CD14-positive monocyte (primary cell): Measurements from ENCODE around the gene PRM1. TPM values are rescaled to one million over a fixed set of nuclear protein-coding genes. Genes with fewer than 3 reads are reported as not detected.
A peak's percentile ranks its signal among the peaks of the same experiment; 100 is the strongest.

ENCODE experiments used
- DNase-seq, 3 donors: peaks; one replicate each; pipeline ENCODE4 v3.0.0-alpha.2; 2011 to 2022
- H2AFZ ChIP-seq: 2 replicates; pipeline ENCODE4 v1.6.0; 2012; ENCODE audit warnings: mild to moderate bottlenecking, low read depth, low read length, inconsistent platforms; ENCODE audit not compliant: insufficient read depth, poor library complexity, severe bottlenecking
- H3K27ac ChIP-seq, 2 donors: 1 replicate in 1 of 2; 2 replicates in 1 of 2; pipeline ENCODE4 v1.5.1; 2012 to 2013; ENCODE audit warnings: low read length in 2 of 2, control low read depth in 1 of 2, inconsistent platforms in 1 of 2, low read depth in 1 of 2, mild to moderate bottlenecking in 1 of 2
- H3K27me3 ChIP-seq, 2 donors: one replicate each; pipeline versions ENCODE4 v1.6.0 to v1.6.1; 2011 to 2013; ENCODE audit warnings: low read length in 2 of 2; ENCODE audit not compliant: control insufficient read depth in 2 of 2, insufficient read depth in 2 of 2
- H3K36me3 ChIP-seq, 2 donors: replicated peaks in 1 of 2; 1 replicate in 1 of 2; 2 replicates in 1 of 2; pipeline versions ENCODE4 v1.5.1 to v1.6.1; 2012 to 2013; ENCODE audit warnings: low read length in 2 of 2, control low read depth in 1 of 2, inconsistent platforms in 1 of 2, mild to moderate bottlenecking in 1 of 2; ENCODE audit not compliant: insufficient read depth in 2 of 2, control insufficient read depth in 1 of 2
- H3K4me1 ChIP-seq, 2 donors: 1 replicate in 1 of 2; 2 replicates in 1 of 2; pipeline versions ENCODE4 v1.5.1 to v1.6.1; 2012 to 2013; ENCODE audit warnings: low read length in 2 of 2, control low read depth in 1 of 2, inconsistent platforms in 1 of 2, mild to moderate bottlenecking in 1 of 2, moderate library complexity in 1 of 2; ENCODE audit not compliant: insufficient read depth in 2 of 2, control insufficient read depth in 1 of 2
- H3K4me2 ChIP-seq: replicated peaks from 2 replicates; pipeline ENCODE3; 2012; ENCODE audit warnings: low read length, moderate library complexity, mild to moderate bottlenecking; ENCODE audit not compliant: poor library complexity, severe bottlenecking; ENCODE audit errors: extremely low read depth
- H3K4me3 ChIP-seq, 3 experiments: fragments of 200-600 bp in 1 of 3; sonication (generic) in 1 of 3; replicated peaks in 1 of 3; 1 replicate in 2 of 3; 2 replicates in 1 of 3; pipeline ENCODE4 v1.5.1; 2011 to 2013; ENCODE audit warnings: low read length in 3 of 3, mild to moderate bottlenecking in 3 of 3, control low read depth in 2 of 3, low read depth in 2 of 3, inconsistent platforms in 1 of 3, moderate library complexity in 1 of 3
- H3K79me2 ChIP-seq: 2 replicates; pipeline ENCODE4 v1.6.0; 2012; ENCODE audit warnings: mild to moderate bottlenecking, control low read depth, inconsistent platforms, low read length, moderate library complexity; ENCODE audit not compliant: insufficient read depth
- H3K9ac ChIP-seq: 2 replicates; pipeline ENCODE4 v1.6.0; 2017; ENCODE audit warnings: low read length, mild to moderate bottlenecking; ENCODE audit not compliant: insufficient read depth, poor library complexity, severe bottlenecking
- H3K9me3 ChIP-seq, 2 donors: replicated peaks in 1 of 2; 1 replicate in 1 of 2; 2 replicates in 1 of 2; pipeline versions ENCODE4 v1.5.1 to v1.6.1; 2012 to 2013; ENCODE audit warnings: low read length in 2 of 2, control low read depth in 1 of 2; ENCODE audit not compliant: control insufficient read depth in 1 of 2, insufficient read depth in 1 of 2
- H4K20me1 ChIP-seq: 2 replicates; pipeline ENCODE4 v1.6.0; 2012; ENCODE audit warnings: mild to moderate bottlenecking, low read length, control low read depth, moderate library complexity; ENCODE audit not compliant: insufficient read depth
- H3K27ac Mint-ChIP-seq, 7 donors: one replicate each; pipeline ENCODE4 v1.8.0; 2020; ENCODE audit warnings: mild to moderate bottlenecking in 7 of 7, mixed read lengths in 7 of 7, moderate library complexity in 6 of 7, inconsistent platforms in 2 of 7
- H3K27me3 Mint-ChIP-seq, 3 donors: one replicate each; pipeline ENCODE4 v1.8.0; 2021 to 2022; ENCODE audit warnings: low read depth in 3 of 3, mild to moderate bottlenecking in 3 of 3, mixed read lengths in 3 of 3, moderate library complexity in 3 of 3, inconsistent platforms in 1 of 3
- H3K36me3 Mint-ChIP-seq, 2 donors: one replicate each; pipeline ENCODE4 v1.8.0; 2020; ENCODE audit warnings: mixed read lengths in 2 of 2, inconsistent platforms in 1 of 2, mild to moderate bottlenecking in 1 of 2
- H3K4me1 Mint-ChIP-seq: one replicate; pipeline ENCODE4 v1.8.0; 2020; ENCODE audit warnings: mild to moderate bottlenecking, mixed read lengths
- H3K4me3 Mint-ChIP-seq, 2 donors: one replicate each; pipeline ENCODE4 v1.8.0; 2020; ENCODE audit warnings: mild to moderate bottlenecking in 2 of 2, mixed read lengths in 2 of 2, moderate library complexity in 1 of 2
- H3K9me3 Mint-ChIP-seq, 7 donors: one replicate each; pipeline ENCODE4 v1.8.0; 2020 to 2022; ENCODE audit warnings: mixed read lengths in 7 of 7, mild to moderate bottlenecking in 6 of 7, moderate library complexity in 6 of 7, inconsistent platforms in 2 of 7
- CTCF ChIP-seq: fragments of 200-600 bp; IDR thresholded peaks from one replicate; pipeline ENCODE4 v1.8.0; 2022; ENCODE audit warnings: antibody characterized with exemption, mild to moderate bottlenecking
- WGBS: methylation state at CpG from one replicate; pipeline ENCODE4 v1.1.5; 2013; ENCODE audit warnings: missing lambda C conversion rate; ENCODE audit not compliant: insufficient coverage; 5-methylcytosine and 5-hydroxymethylcytosine counted together
- intact Hi-C, 2 donors: fragments of 100-400 bp; cut with micrococcal nuclease; formaldehyde crosslinking; loops; one replicate each; pipeline versions ENCODE4 v1.15.0 to v1.15.1; 2023
- polyA plus RNA-seq, 3 donors: library from polyadenylated mRNA; depleted of rRNA in 1 of 3; unstranded in 2 of 3; stranded (reverse) in 1 of 3; fragments of 300-500 nt in 2 of 3; fragments of >200 nt in 1 of 3; fragmentation: Illumina TruSeq in 2 of 3; gene quantifications; 1 replicate in 2 of 3; 2 replicates in 1 of 3; pipeline ENCODE4 v1.2.3, GENCODE V29; 2012 to 2021

Gene PRM1
- polyA plus RNA-seq, 3 donors = not detected

- Histone ChIP-seq H4K20me1 (no peaks in the 10 kb centered on the region), H3K4me1 (peaks cover 42 to 50% of the 10 kb centered on the region in 2 donors), H2AFZ (peak overlapping the region; percentile 61), H3K27ac (peak overlapping the region in 1 of 2 donors; percentile 53), H3K4me2 (peak overlapping the region; percentile 33), H3K9me3 (no peaks in the 10 kb centered on the region), H3K79me2 (no peaks in the 10 kb centered on the region), H3K36me3 (no peaks in the 10 kb centered on the region), H3K9ac (no peak overlapping the region), H3K4me3 (peak overlapping the region in 1 of 3 experiments; percentile 36), H3K27me3 (no peaks in the 10 kb centered on the region)
- Mint-ChIP-seq H3K36me3 (peaks cover 5 to 13% of the 10 kb centered on the region in 2 donors), H3K27ac (peak overlapping the region in 4 of 7 donors; percentile 12 to 85 (median 68)), H3K4me3 (peak overlapping the region; percentile 34 to 64), H3K4me1 (peaks cover 52% of the 10 kb centered on the region), H3K27me3 (peaks cover 12 to 39% (median 17%) of the 10 kb centered on the region in 3 donors), H3K9me3 (peaks cover 0 to 6% (median 3%) of the 10 kb centered on the region in 7 donors)
- WGBS = 60% methylated on average over 8 of the region's 10 CpGs
- intact Hi-C loops = no loop called here
- TF ChIP-seq CTCF = no peak
- peak; percentile 28 to 32 (median 28) for DNase-seq
These were observed 44.4 kb upstream of the PRM1 start for GRCh38 chr16:11325404-11326083.

- Mint-ChIP-seq H3K27me3 (peaks cover 8 to 41% (median 17%) of the 10 kb centered on the region in 3 donors), H3K4me1 (peaks cover 37% of the 10 kb centered on the region), H3K4me3 (no peak overlapping the region), H3K9me3 (peaks cover 0 to 6% (median 3%) of the 10 kb centered on the region in 7 donors), H3K27ac (no peak overlapping the region), H3K36me3 (peaks cover 5 to 13% of the 10 kb centered on the region in 2 donors)
- DNase-seq = no peak
- Histone ChIP-seq H3K36me3 (no peaks in the 10 kb centered on the region), H4K20me1 (no peaks in the 10 kb centered on the region), H3K4me3 (no peak overlapping the region), H2AFZ (no peak overlapping the region), H3K79me2 (no peaks in the 10 kb centered on the region), H3K4me1 (peaks cover 30 to 38% of the 10 kb centered on the region in 2 donors), H3K9me3 (no peaks in the 10 kb centered on the region), H3K27me3 (no peaks in the 10 kb centered on the region), H3K4me2 (no peak overlapping the region), H3K9ac (no peak overlapping the region), H3K27ac (no peak overlapping the region)
- 95% methylated on average over 5 of the region's 11 CpGs for WGBS
- intact Hi-C loops = no loop called here
- no peak for TF ChIP-seq CTCF
These were observed 42.6 kb upstream of the PRM1 start for GRCh38 chr16:11323551-11324336.
